Measurements from ENCODE around the gene PSKH1.

DNA sequence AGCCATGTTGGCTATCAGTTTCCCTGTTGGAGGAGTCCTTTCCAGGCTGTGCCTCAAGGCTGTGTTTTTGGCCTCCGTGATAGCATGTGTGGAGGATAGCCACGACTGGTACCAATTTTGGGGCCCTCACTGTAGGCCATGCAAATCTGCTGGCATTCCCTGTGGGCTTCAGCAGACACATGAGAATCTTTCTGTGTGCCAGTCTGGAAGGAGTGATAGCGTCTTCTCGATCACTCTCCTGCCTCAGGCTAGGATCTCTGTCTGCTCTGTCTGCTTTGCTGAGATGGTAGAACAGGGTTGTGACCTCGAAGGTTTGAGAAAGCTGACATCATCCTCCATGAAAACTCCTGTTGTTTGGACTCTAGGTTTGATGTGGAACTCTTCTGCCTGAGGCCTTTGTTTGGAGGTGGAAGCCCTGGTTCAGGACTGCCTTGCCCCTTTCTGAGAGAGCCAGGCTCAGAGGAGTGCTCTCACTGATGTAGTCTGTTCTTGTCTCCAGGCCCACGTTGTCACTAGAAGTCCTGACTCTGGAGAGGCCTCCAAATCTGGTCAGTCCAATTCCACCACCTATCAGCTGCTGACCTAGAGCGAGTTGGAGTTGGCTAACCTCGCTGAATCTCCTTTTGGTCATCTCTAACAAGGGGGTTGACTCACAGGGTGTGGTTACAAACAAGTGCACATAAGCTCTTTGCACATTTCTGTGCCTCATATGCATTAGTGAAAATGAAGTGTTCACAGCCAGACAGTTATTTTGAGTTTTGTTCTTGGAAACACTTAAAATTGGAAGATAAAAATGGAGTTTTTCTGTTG, 32.3 kb upstream of the PSKH1 start:
- TF ChIP-seq, protein P1, sequence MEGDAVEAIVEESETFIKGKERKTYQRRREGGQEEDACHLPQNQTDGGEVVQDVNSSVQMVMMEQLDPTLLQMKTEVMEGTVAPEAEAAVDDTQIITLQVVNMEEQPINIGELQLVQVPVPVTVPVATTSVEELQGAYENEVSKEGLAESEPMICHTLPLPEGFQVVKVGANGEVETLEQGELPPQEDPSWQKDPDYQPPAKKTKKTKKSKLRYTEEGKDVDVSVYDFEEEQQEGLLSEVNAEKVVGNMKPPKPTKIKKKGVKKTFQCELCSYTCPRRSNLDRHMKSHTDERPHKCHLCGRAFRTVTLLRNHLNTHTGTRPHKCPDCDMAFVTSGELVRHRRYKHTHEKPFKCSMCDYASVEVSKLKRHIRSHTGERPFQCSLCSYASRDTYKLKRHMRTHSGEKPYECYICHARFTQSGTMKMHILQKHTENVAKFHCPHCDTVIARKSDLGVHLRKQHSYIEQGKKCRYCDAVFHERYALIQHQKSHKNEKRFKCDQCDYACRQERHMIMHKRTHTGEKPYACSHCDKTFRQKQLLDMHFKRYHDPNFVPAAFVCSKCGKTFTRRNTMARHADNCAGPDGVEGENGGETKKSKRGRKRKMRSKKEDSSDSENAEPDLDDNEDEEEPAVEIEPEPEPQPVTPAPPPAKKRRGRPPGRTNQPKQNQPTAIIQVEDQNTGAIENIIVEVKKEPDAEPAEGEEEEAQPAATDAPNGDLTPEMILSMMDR (IDR thresholded peaks at IDR 0.05; ENCODE audit: poor library complexity, severe bottlenecking), result no peak
- TF ChIP-seq, protein P2, sequence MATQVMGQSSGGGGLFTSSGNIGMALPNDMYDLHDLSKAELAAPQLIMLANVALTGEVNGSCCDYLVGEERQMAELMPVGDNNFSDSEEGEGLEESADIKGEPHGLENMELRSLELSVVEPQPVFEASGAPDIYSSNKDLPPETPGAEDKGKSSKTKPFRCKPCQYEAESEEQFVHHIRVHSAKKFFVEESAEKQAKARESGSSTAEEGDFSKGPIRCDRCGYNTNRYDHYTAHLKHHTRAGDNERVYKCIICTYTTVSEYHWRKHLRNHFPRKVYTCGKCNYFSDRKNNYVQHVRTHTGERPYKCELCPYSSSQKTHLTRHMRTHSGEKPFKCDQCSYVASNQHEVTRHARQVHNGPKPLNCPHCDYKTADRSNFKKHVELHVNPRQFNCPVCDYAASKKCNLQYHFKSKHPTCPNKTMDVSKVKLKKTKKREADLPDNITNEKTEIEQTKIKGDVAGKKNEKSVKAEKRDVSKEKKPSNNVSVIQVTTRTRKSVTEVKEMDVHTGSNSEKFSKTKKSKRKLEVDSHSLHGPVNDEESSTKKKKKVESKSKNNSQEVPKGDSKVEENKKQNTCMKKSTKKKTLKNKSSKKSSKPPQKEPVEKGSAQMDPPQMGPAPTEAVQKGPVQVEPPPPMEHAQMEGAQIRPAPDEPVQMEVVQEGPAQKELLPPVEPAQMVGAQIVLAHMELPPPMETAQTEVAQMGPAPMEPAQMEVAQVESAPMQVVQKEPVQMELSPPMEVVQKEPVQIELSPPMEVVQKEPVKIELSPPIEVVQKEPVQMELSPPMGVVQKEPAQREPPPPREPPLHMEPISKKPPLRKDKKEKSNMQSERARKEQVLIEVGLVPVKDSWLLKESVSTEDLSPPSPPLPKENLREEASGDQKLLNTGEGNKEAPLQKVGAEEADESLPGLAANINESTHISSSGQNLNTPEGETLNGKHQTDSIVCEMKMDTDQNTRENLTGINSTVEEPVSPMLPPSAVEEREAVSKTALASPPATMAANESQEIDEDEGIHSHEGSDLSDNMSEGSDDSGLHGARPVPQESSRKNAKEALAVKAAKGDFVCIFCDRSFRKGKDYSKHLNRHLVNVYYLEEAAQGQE (IDR thresholded peaks at IDR 0.05; ENCODE audit: borderline replicate concordance), result no peak
- TF ChIP-seq TAF1 (IDR thresholded peaks at IDR 0.05; ENCODE audit: low read depth) (no peak), RAD21 (conservative IDR thresholded peaks at IDR 0.05) (no peak), EZH2 (IDR thresholded peaks at IDR 0.05; ENCODE audit: borderline replicate concordance, insufficient read depth, low read length, poor library complexity, severe bottlenecking) (no peak), SMC3 (conservative IDR thresholded peaks at IDR 0.05; ENCODE audit: poor library complexity) (no peak)
